Frontal cortex (tissue), 4 donors: ENCODE results near the gene CACFD1. TPM values are rescaled to one million over a fixed set of nuclear protein-coding genes. Genes with fewer than 3 reads are reported as not detected.
"Not testable (repeated sequence)": the region's sequence is repeated elsewhere in the genome, so short reads cannot be mapped to it uniquely, and the experiment has no call there.

Source experiments
- DNase-seq, 2 donors: peaks; one replicate each; pipeline ENCODE4 v3.0.0; 2012; ENCODE audit warnings: low spot score in 2 of 2
- FAIRE-seq: peaks from 2 replicates; lab custom pipeline; 2012; peaks lifted over from hg19 to GRCh38; lab: Jason Lieb, UNC
- total RNA-seq: library from RNA; depleted of rRNA; stranded (reverse); fragments of >200 nt; gene quantifications from one replicate; pipeline ENCODE4 v1.2.3, GENCODE V29; 2014
- donor health status: control.
- donor health status: control.
- donor health status: control.

CACFD1 gene
- total RNA-seq, 1 donor from 2014 or later = 22.8 TPM

GRCh38 chr9:133437753-133438531, 21.8 kb upstream of the CACFD1 start:
- no peak for FAIRE-seq
- no peak for DNase-seq

- FAIRE-seq = no peak
- no peak for DNase-seq
Measured at GRCh38 chr9:133439337-133439736, 20.4 kb upstream of the CACFD1 start.

- FAIRE-seq (no peak), DNase-seq (peak in 1 of 2 donors; percentile 48)
Measured at GRCh38 chr9:133440874-133441273, 18.9 kb upstream of the CACFD1 start.

- DNase-seq = no peak
- no peak for FAIRE-seq
Measured at GRCh38 chr9:133441571-133441970, 18.2 kb upstream of the CACFD1 start.

GRCh38 chr9:133443248-133443647, 16.5 kb upstream of the CACFD1 start:
- FAIRE-seq (no peak), DNase-seq (no peak)

GRCh38 chr9:133443982-133444381, 15.8 kb upstream of the CACFD1 start:
- FAIRE-seq (no peak), DNase-seq (no peak)

GRCh38 chr9:133445293-133445969, 14.3 kb upstream of the CACFD1 start:
- DNase-seq = no peak
- no peak for FAIRE-seq

- no peak for FAIRE-seq
- DNase-seq = no peak
Measured at GRCh38 chr9:133448487-133448972, 11.2 kb upstream of the CACFD1 start.

- DNase-seq (no peak), FAIRE-seq (no peak)
Measured at GRCh38 chr9:133449760-133450159, 10.0 kb upstream of the CACFD1 start.

GRCh38 chr9:133451865-133452264, 7.9 kb upstream of the CACFD1 start:
- not testable (repeated sequence) for FAIRE-seq, DNase-seq

- FAIRE-seq (no peak), DNase-seq (no peak)
Measured at GRCh38 chr9:133452562-133452961, 7.2 kb upstream of the CACFD1 start.

- DNase-seq = no peak
- FAIRE-seq = no peak
Measured at GRCh38 chr9:133453651-133454050, 6.1 kb upstream of the CACFD1 start.

- FAIRE-seq = no peak
- no peak for DNase-seq
Measured at GRCh38 chr9:133454325-133454724, 5.5 kb upstream of the CACFD1 start.

GRCh38 chr9:133454943-133455673, 4.7 kb upstream of the CACFD1 start:
- no peak for DNase-seq
- no peak for FAIRE-seq

- FAIRE-seq = no peak
Measured at GRCh38 chr9:133455936-133456335, 3.8 kb upstream of the CACFD1 start.

GRCh38 chr9:133456409-133456808, 3.4 kb upstream of the CACFD1 start:
- DNase-seq (no peak), FAIRE-seq (no peak)

More at GRCh38 chr9:133455936-133456335, 3.8 kb upstream of the CACFD1 start:
- no peak for DNase-seq

- no peak for FAIRE-seq
- DNase-seq = no peak
Measured at GRCh38 chr9:133457233-133457632, 2.5 kb upstream of the CACFD1 start.

GRCh38 chr9:133457748-133458147, 2.0 kb upstream of the CACFD1 start:
- DNase-seq (no peak), FAIRE-seq (no peak)

GRCh38 chr9:133458643-133459312, 1.0 kb upstream of the CACFD1 start:
- FAIRE-seq = no peak
- no peak for DNase-seq
